ENCODE data around the gene MCOLN2.
"Not testable (repeated sequence)": the region's sequence is repeated elsewhere in the genome, so short reads cannot be mapped to it uniquely, and the experiment has no call there.

The MCOLN2 gene

DNA sequence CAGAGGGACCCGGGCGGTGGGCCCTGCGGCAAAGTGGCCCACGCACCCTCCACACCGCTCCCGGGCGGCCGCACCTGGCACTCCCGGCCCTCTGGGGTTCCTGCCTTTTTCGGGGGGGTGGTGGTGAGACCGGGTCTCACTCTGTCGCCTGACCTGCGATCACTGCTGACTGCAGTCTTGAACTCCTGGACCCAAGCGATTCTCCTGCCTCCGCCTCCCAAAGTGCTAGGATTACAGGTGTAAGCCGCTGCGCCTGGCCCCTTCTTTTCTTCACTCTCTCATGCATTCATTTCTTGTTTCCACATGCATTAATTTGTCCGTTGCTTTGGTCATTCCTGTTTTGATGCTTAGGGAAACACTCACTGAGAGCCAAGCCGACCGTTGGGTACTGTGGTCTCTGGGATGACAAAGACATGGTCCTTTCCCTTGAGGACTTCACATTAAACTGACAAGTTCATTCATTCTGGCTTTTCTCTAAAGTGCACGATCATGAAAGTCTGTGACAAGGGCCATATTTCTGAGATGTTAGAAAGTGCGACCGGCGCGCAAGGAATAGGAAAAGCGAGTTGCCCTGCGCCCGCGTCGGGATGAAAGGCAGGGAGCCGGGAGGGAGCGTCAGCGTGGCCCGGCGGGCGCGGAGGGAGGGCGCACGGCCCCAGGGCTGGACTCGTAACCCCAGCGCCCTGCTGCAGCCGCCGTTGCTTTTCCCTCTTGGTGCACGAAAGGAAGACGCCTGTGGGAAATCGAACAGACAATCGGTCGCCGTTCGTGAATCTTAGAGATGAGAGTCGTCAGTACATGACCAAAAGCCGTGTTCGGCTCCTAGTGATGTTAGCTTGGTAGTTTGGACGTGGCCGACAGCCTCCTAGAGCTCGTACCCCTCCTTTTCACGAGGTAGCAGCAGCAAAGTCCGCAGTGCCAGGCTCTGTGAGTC is 1.0 kb upstream of the MCOLN2 start:
- H3K27me3 Mint-ChIP-seq (ENCODE audit: low read depth) = peaks cover 39% of the 10 kb centered on the region
- peaks cover 39% of the 10 kb centered on the region for H3K4me1 Mint-ChIP-seq (ENCODE audit: low read depth)
- H3K36me3 Mint-ChIP-seq (ENCODE audit: low read depth) = peaks cover 11% of the 10 kb centered on the region
- peak overlapping the region; percentile 86 for H3K4me3 Mint-ChIP-seq
- peak overlapping the region; percentile 72 for H3K27ac Mint-ChIP-seq
- no peaks in the 10 kb centered on the region for H3K9me3 Mint-ChIP-seq

- Mint-ChIP-seq H3K27ac (peak overlapping the region; percentile 85), H3K27me3 (ENCODE audit: low read depth) (peaks cover 26% of the 10 kb centered on the region), H3K9me3 (no peaks in the 10 kb centered on the region), H3K36me3 (ENCODE audit: low read depth) (peaks cover 19% of the 10 kb centered on the region), H3K4me3 (peak overlapping the region; percentile 86), H3K4me1 (ENCODE audit: low read depth) (peaks cover 55% of the 10 kb centered on the region)
Measured at GRCh38 chr1:84995484-84996334, 1.2 kb downstream of the MCOLN2 start.

GRCh38 chr1:84991097-84991920 is 5.6 kb downstream of the MCOLN2 start:
- Mint-ChIP-seq H3K27ac (peak overlapping the region; percentile 33), H3K4me1 (ENCODE audit: low read depth) (peaks cover 51% of the 10 kb centered on the region), H3K36me3 (ENCODE audit: low read depth) (peaks cover 19% of the 10 kb centered on the region), H3K27me3 (ENCODE audit: low read depth) (no peaks in the 10 kb centered on the region), H3K4me3 (peak overlapping the region; percentile 26), H3K9me3 (no peaks in the 10 kb centered on the region)

- Mint-ChIP-seq H3K36me3 (ENCODE audit: low read depth) (peaks cover 32% of the 10 kb centered on the region), H3K4me1 (ENCODE audit: low read depth) (peaks cover 47% of the 10 kb centered on the region), H3K4me3 (peak overlapping the region; percentile 18), H3K27ac (peak overlapping the region; percentile 53), H3K9me3 (peaks cover 6% of the 10 kb centered on the region), H3K27me3 (ENCODE audit: low read depth) (no peaks in the 10 kb centered on the region)
Measured at GRCh38 chr1:84988588-84988987, 8.3 kb downstream of the MCOLN2 start.

DNA sequence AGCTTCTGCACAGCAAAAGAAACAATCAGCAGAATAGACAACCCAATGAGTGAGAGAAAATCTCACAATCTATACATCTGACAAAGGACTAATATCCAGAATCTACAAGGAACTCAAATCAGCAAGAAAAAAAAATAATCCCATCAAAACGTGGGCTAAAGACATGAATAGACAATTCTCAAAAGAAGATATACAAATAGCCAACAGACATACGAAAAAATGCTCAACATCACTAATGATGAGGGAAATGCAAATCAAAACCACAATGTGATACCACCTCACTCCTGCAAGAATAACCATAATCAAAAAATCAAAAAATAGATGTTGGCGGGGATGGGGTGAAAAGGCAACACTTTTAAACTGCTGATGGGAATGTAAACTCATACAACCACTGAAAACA is 10.4 kb downstream of the MCOLN2 start:
- H3K27ac Mint-ChIP-seq; H3K9me3 Mint-ChIP-seq; H3K4me3 Mint-ChIP-seq; H3K27me3 Mint-ChIP-seq (ENCODE audit: low read depth): not testable (repeated sequence)
- Mint-ChIP-seq H3K4me1 (ENCODE audit: low read depth) (peaks cover 30% of the 10 kb centered on the region), H3K36me3 (ENCODE audit: low read depth) (peaks cover 27% of the 10 kb centered on the region)

DNA sequence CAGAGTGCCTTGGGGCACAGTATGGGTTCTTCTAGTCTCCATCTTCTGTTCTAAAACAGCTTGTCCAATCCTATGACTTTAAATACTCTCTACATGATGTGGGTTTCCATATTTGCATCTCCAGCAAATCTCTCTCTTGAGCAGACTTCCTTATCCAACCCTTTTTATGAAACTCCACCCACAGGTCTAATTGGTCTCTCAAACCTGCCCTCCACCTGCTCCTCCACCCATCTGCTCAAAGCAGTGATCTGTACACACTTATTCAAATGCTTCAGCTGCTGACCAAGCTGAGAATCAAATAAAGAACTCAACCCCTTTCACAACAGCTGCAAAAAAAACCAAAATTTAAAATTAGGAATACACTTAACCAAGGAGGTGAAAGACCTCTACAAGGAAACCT is 11.5 kb downstream of the MCOLN2 start:
- no peak overlapping the region for H3K27ac Mint-ChIP-seq
- no peaks in the 10 kb centered on the region for H3K27me3 Mint-ChIP-seq (ENCODE audit: low read depth)
- peaks cover 33% of the 10 kb centered on the region for H3K36me3 Mint-ChIP-seq (ENCODE audit: low read depth)
- peaks cover 8% of the 10 kb centered on the region for H3K9me3 Mint-ChIP-seq
- peaks cover 25% of the 10 kb centered on the region for H3K4me1 Mint-ChIP-seq (ENCODE audit: low read depth)
- no peak overlapping the region for H3K4me3 Mint-ChIP-seq

GRCh38 chr1:84982395-84982794 is 14.5 kb downstream of the MCOLN2 start:
- H3K27ac Mint-ChIP-seq = no peak overlapping the region
- H3K36me3 Mint-ChIP-seq (ENCODE audit: low read depth) = peaks cover 46% of the 10 kb centered on the region
- peaks cover 26% of the 10 kb centered on the region for H3K4me1 Mint-ChIP-seq (ENCODE audit: low read depth)
- H3K4me3 Mint-ChIP-seq = no peak overlapping the region
- H3K27me3 Mint-ChIP-seq (ENCODE audit: low read depth) = no peaks in the 10 kb centered on the region
- peaks cover 22% of the 10 kb centered on the region for H3K9me3 Mint-ChIP-seq

DNA sequence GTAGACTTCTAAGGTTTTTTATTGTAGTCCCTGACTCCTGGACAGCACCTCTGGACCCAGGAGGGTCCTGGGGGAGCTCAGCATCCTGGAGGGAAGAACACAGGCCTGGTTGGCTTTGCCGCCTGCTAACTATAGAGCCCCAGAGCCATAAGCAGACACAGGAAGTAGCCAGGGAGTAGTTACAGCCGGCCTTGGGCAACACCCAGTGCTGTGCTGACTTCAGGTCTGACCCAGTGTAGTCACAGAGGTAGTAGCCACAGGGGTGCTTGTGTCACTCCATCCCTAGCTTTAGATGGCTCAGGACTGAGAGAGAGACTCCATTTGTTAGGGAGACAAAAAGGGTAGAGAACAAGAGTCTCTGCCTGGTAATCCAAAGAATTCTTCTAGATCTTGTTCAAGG is 21.9 kb downstream of the MCOLN2 start:
- no peak overlapping the region for H3K4me3 Mint-ChIP-seq
- H3K36me3 Mint-ChIP-seq (ENCODE audit: low read depth) = peaks cover 28% of the 10 kb centered on the region
- peak overlapping the region; percentile 24 for H3K27ac Mint-ChIP-seq
- H3K4me1 Mint-ChIP-seq (ENCODE audit: low read depth) = peaks cover 62% of the 10 kb centered on the region
- peaks cover 12% of the 10 kb centered on the region for H3K9me3 Mint-ChIP-seq
- no peaks in the 10 kb centered on the region for H3K27me3 Mint-ChIP-seq (ENCODE audit: low read depth)

GRCh38 chr1:84973498-84974334 is 23.2 kb downstream of the MCOLN2 start:
- H3K27me3 Mint-ChIP-seq (ENCODE audit: low read depth) = no peaks in the 10 kb centered on the region
- H3K9me3 Mint-ChIP-seq = no peaks in the 10 kb centered on the region
- H3K4me1 Mint-ChIP-seq (ENCODE audit: low read depth) = peaks cover 62% of the 10 kb centered on the region
- peaks cover 27% of the 10 kb centered on the region for H3K36me3 Mint-ChIP-seq (ENCODE audit: low read depth)
- H3K27ac Mint-ChIP-seq = peak overlapping the region; percentile 41
- H3K4me3 Mint-ChIP-seq = no peak overlapping the region

DNA sequence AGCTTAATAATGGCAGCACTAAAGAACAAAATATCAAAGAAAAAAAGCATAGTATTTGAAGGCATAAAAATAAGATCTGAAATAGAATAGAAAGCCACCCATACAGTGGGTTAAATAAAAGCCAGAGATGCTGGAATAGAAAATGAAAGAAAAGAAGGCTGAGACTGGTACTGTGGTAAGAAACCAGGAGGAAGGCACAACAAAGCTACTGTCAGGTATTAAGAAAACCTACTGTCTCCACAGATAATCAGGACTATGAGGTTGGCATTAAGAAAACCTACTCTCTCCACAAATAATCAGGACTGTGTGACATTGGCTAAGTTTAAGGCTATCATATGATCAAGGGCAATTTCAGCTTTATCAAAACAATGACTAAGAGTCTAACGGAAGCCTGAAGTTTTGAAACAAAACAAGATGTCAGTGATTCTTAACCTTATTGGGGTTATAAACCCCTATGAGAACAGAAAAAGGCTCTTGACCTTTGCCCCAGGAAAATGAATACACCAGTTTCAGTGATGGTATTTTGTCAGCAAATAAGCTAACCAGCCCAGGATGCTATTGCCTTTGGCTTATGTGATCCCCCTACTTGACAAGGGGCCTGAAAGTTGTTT is 24.4 kb downstream of the MCOLN2 start:
- Mint-ChIP-seq H3K27ac (peak overlapping the region; percentile 77), H3K9me3 (no peaks in the 10 kb centered on the region), H3K4me3 (peak overlapping the region; percentile 41), H3K4me1 (ENCODE audit: low read depth) (peaks cover 63% of the 10 kb centered on the region), H3K27me3 (ENCODE audit: low read depth) (no peaks in the 10 kb centered on the region), H3K36me3 (ENCODE audit: low read depth) (peaks cover 25% of the 10 kb centered on the region)

- H3K27ac Mint-ChIP-seq = peak overlapping the region; percentile 77
- H3K27me3 Mint-ChIP-seq (ENCODE audit: low read depth) = no peaks in the 10 kb centered on the region
- peaks cover 22% of the 10 kb centered on the region for H3K36me3 Mint-ChIP-seq (ENCODE audit: low read depth)
- H3K4me3 Mint-ChIP-seq = peak overlapping the region; percentile 41
- H3K9me3 Mint-ChIP-seq = no peaks in the 10 kb centered on the region
- peaks cover 59% of the 10 kb centered on the region for H3K4me1 Mint-ChIP-seq (ENCODE audit: low read depth)
Measured at GRCh38 chr1:84971957-84972356, 25.0 kb downstream of the MCOLN2 start.

GRCh38 chr1:84969489-84970250 is 27.2 kb downstream of the MCOLN2 start:
- Mint-ChIP-seq H3K27ac (peak overlapping the region; percentile 68), H3K36me3 (ENCODE audit: low read depth) (peaks cover 11% of the 10 kb centered on the region), H3K27me3 (ENCODE audit: low read depth) (no peaks in the 10 kb centered on the region)

More at GRCh38 chr1:84969489-84970250, 27.2 kb downstream of the MCOLN2 start:
- no peak overlapping the region for H3K4me3 Mint-ChIP-seq
- H3K4me1 Mint-ChIP-seq (ENCODE audit: low read depth) = peaks cover 47% of the 10 kb centered on the region
- H3K9me3 Mint-ChIP-seq = no peaks in the 10 kb centered on the region

Measured in T-helper 1 cell treated with Interleukin-12 subunit alpha and Interleukin-12 subunit beta and Interleukin-4 antibody, amounts not matched to agents 30 μg/mL and 1 μg/mL, for 36 hours (primary cell).